Gastroesophageal sphincter (tissue), 4 donors: ENCODE results near the gene COPB1. TPM values are rescaled to one million over a fixed set of nuclear protein-coding genes. Genes with fewer than 3 reads are reported as not detected.

ENCODE experiments used
- ATAC-seq: fragments of 150-250 bp; one replicate; pipeline ENCODE4 v1.9.1; 2016; ENCODE audit warnings: mild to moderate bottlenecking, moderate library complexity
- H3K27ac ChIP-seq, 4 donors: fragments of 200-600 bp; sonication (generic) in 3 of 4; 1 replicate in 3 of 4; 2 replicates in 1 of 4; pipeline ENCODE4 v1.5.1; 2016 to 2019
- H3K27me3 ChIP-seq: fragments of 200-600 bp; sonication (generic); one replicate; pipeline ENCODE4 v1.5.1; 2019
- H3K36me3 ChIP-seq, 2 donors: fragments of 200-600 bp; sonication (generic); one replicate each; pipeline ENCODE4 v1.5.1; 2019; ENCODE audit warnings: control low read depth in 1 of 2
- H3K4me1 ChIP-seq, 3 donors: fragments of 200-600 bp; sonication (generic); 1 replicate in 2 of 3; 2 replicates in 1 of 3; pipeline ENCODE4 v1.5.1; 2016 to 2019; ENCODE audit warnings: control low read depth in 2 of 3
- H3K4me3 ChIP-seq, 2 donors: fragments of 200-600 bp; sonication (generic); one replicate each; pipeline ENCODE4 v1.5.1; 2019; ENCODE audit warnings: mild to moderate bottlenecking in 1 of 2, moderate library complexity in 1 of 2
- H3K9me3 ChIP-seq, 3 donors: fragments of 200-600 bp; sonication (generic); one replicate each; pipeline ENCODE4 v1.5.1; 2017 to 2019; ENCODE audit warnings: control low read depth in 2 of 3
- CTCF ChIP-seq, 4 experiments: fragments of 200-600 bp in 2 of 4; fragments of 450-650 bp in 2 of 4; sonication (generic) in 1 of 4; IDR thresholded peaks; one replicate each; pipeline ENCODE4 v1.5.1; 2017 to 2019; ENCODE audit warnings: antibody characterized with exemption in 4 of 4, mild to moderate bottlenecking in 2 of 4, moderate library complexity in 2 of 4
- EP300 ChIP-seq: sonication (generic); formaldehyde crosslinking; IDR thresholded peaks from one replicate; pipeline ENCODE4 v1.6.1; 2017; ENCODE audit warnings: antibody characterized with exemption, mild to moderate bottlenecking
- POLR2A ChIP-seq, 2 donors: fragments of 450-650 bp; IDR thresholded peaks; one replicate each; pipeline ENCODE4 v1.6.1; 2017; ENCODE audit warnings: antibody characterized with exemption in 2 of 2, mild to moderate bottlenecking in 2 of 2, moderate library complexity in 1 of 2
- POLR2AphosphoS5 ChIP-seq: sonication (generic); formaldehyde crosslinking; IDR thresholded peaks from one replicate; pipeline ENCODE4 v1.6.1; 2017; ENCODE audit warnings: antibody characterized with exemption
- WGBS, 2 donors: methylation state at CpG; one replicate each; pipeline ENCODE4 v1.1.5; 2018; ENCODE audit warnings: low coverage in 1 of 2; 5-methylcytosine and 5-hydroxymethylcytosine counted together
- total RNA-seq, 4 donors: library from RNA; depleted of rRNA; stranded (reverse); fragments of >200 nt; gene quantifications; one replicate each; pipeline ENCODE4 v1.1.0, GENCODE V29; 2016

COPB1 gene
- total RNA-seq, 4 donors from 2014 or later, result 74.5 to 130 (median 101) TPM

- peak overlapping the region in 2 of 4 donors; percentile 53 to 69 for H3K27ac ChIP-seq
- no peaks in the 10 kb centered on the region for H3K36me3 ChIP-seq
- H3K27me3 ChIP-seq, result no peaks in the 10 kb centered on the region
- peaks cover 3 to 36% (median 20%) of the 10 kb centered on the region in 3 donors for H3K4me1 ChIP-seq
- ATAC-seq, result no peak
- WGBS, 2 donors, result 83 to 88% methylated on average over 6 of the region's 6 CpGs
- H3K4me3 ChIP-seq, result no peak overlapping the region
- TF ChIP-seq CTCF (IDR thresholded peaks at IDR 0.05), result no peak
- no peak for TF ChIP-seq POLR2AphosphoS5
- no peak for TF ChIP-seq POLR2A (IDR thresholded peaks at IDR 0.05)
- no peak for TF ChIP-seq EP300
- H3K9me3 ChIP-seq, result no peaks in the 10 kb centered on the region
Observed at GRCh38 chr11:14418801-14419417, 80.7 kb downstream of the COPB1 start.

- TF ChIP-seq POLR2AphosphoS5 (no peak), POLR2A (IDR thresholded peaks at IDR 0.05) (no peak), CTCF (IDR thresholded peaks at IDR 0.05) (no peak), EP300 (no peak)
- Histone ChIP-seq H3K4me3 (no peak overlapping the region), H3K9me3 (no peaks in the 10 kb centered on the region), H3K4me1 (peaks cover 0 to 36% (median 11%) of the 10 kb centered on the region in 3 donors), H3K27me3 (no peaks in the 10 kb centered on the region), H3K27ac (peak overlapping the region in 3 of 4 donors; percentile 39 to 69 (median 53)), H3K36me3 (no peaks in the 10 kb centered on the region)
- 61 to 71% methylated on average over 4 of the region's 4 CpGs for WGBS, 2 donors
- no peak for ATAC-seq
Observed at GRCh38 chr11:14417617-14418374, 81.8 kb downstream of the COPB1 start.

GRCh38 chr11:14417186-14417585, 82.4 kb downstream of the COPB1 start:
- Histone ChIP-seq H3K36me3 (no peaks in the 10 kb centered on the region), H3K4me1 (peaks cover 0 to 33% (median 11%) of the 10 kb centered on the region in 3 donors), H3K27me3 (no peaks in the 10 kb centered on the region), H3K9me3 (no peaks in the 10 kb centered on the region), H3K27ac (peak overlapping the region in 3 of 4 donors; percentile 39 to 69 (median 53)), H3K4me3 (no peak overlapping the region)
- WGBS, 2 donors, result 20 to 84% methylated on average over 1 to 3 of the region's 4 CpGs
- no peak for ATAC-seq
- TF ChIP-seq CTCF (IDR thresholded peaks at IDR 0.05) (no peak), POLR2A (IDR thresholded peaks at IDR 0.05) (no peak), EP300 (no peak), POLR2AphosphoS5 (no peak)

- 56 to 87% methylated on average over 3 to 4 of the region's 7 CpGs for WGBS, 2 donors
- H3K4me1 ChIP-seq, result peaks cover 0 to 30% (median 6%) of the 10 kb centered on the region in 3 donors
- TF ChIP-seq POLR2A (IDR thresholded peaks at IDR 0.05), result no peak
- TF ChIP-seq EP300, result no peak
- TF ChIP-seq CTCF (IDR thresholded peaks at IDR 0.05), result no peak
- no peak for TF ChIP-seq POLR2AphosphoS5
- no peak for ATAC-seq
- H3K27me3 ChIP-seq, result no peaks in the 10 kb centered on the region
- H3K27ac ChIP-seq, result peak overlapping the region in 2 of 4 donors; percentile 27 to 59
- no peaks in the 10 kb centered on the region for H3K9me3 ChIP-seq
- no peaks in the 10 kb centered on the region for H3K36me3 ChIP-seq
- no peak overlapping the region for H3K4me3 ChIP-seq
Observed at GRCh38 chr11:14414470-14415461, 84.8 kb downstream of the COPB1 start.
